Neural crest cell (in vitro differentiated cells): Measurements from ENCODE around the gene CHAD. TPM values are rescaled to one million over a fixed set of nuclear protein-coding genes. Genes with fewer than 3 reads are reported as not detected.

Experiments used
- DNase-seq: peaks from one replicate; pipeline ENCODE4 v3.0.0; 2021; ENCODE audit warnings: low read depth, mixed read lengths, low spot score
- H3K27ac Mint-ChIP-seq: one replicate; pipeline ENCODE4 v1.8.0; 2021; ENCODE audit warnings: mild to moderate bottlenecking, mixed read lengths; ENCODE audit not compliant: unreplicated experiment
- H3K27me3 Mint-ChIP-seq: 2 replicates; pipeline ENCODE4 v1.8.0; 2021; ENCODE audit warnings: low read depth, mild to moderate bottlenecking, mixed read lengths
- H3K36me3 Mint-ChIP-seq: 2 replicates; pipeline ENCODE4 v1.8.0; 2021; ENCODE audit warnings: low read depth, mild to moderate bottlenecking, mixed read lengths
- H3K4me1 Mint-ChIP-seq: 2 replicates; pipeline ENCODE4 v1.8.0; 2021; ENCODE audit warnings: mixed read lengths
- H3K4me3 Mint-ChIP-seq: one replicate; pipeline ENCODE4 v1.8.0; 2021; ENCODE audit warnings: mild to moderate bottlenecking, mixed read lengths
- H3K9me3 Mint-ChIP-seq: 2 replicates; pipeline ENCODE4 v1.8.0; 2021; ENCODE audit warnings: mixed read lengths
- total RNA-seq: library from RNA; stranded (reverse); gene quantifications from 2 replicates; pipeline ENCODE4 v1.2.1, GENCODE V29; 2021
- TF ChIP-seq, protein P1 (sequence below): fragments of 200-600 bp; sonication (generic); conservative IDR thresholded peaks from 2 replicates; pipeline ENCODE4 v1.5.0; 2021; ENCODE audit warnings: antibody characterized with exemption, mild to moderate bottlenecking

CHAD gene
- total RNA-seq, 1 donor from 2014 or later: 0.19 TPM

DNA sequence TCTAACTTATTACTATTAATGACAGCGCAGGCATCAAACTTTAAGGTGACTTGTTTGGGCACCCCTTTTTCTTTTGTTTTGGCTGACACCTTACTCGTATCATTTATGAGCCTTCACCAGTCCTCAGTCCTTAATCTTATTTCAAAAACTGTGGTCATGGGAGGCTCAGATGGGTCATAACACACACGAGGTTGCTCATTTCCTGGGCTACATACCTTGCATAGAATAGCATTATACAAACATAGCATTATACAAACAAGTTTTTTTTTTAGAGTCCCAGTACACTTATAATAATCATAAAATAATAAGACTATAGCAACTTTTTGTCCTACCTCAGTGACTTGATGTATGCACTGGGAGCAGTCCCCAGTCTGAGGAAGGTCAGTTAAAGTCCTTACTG is 53.9 kb downstream of the CHAD start:
- Mint-ChIP-seq H3K36me3 (peaks cover 6% of the 10 kb centered on the region), H3K27me3 (peaks cover 33% of the 10 kb centered on the region), H3K9me3 (peaks cover 7% of the 10 kb centered on the region), H3K27ac (no peak overlapping the region), H3K4me1 (no peaks in the 10 kb centered on the region), H3K4me3 (no peak overlapping the region)
- TF ChIP-seq, protein P1, sequence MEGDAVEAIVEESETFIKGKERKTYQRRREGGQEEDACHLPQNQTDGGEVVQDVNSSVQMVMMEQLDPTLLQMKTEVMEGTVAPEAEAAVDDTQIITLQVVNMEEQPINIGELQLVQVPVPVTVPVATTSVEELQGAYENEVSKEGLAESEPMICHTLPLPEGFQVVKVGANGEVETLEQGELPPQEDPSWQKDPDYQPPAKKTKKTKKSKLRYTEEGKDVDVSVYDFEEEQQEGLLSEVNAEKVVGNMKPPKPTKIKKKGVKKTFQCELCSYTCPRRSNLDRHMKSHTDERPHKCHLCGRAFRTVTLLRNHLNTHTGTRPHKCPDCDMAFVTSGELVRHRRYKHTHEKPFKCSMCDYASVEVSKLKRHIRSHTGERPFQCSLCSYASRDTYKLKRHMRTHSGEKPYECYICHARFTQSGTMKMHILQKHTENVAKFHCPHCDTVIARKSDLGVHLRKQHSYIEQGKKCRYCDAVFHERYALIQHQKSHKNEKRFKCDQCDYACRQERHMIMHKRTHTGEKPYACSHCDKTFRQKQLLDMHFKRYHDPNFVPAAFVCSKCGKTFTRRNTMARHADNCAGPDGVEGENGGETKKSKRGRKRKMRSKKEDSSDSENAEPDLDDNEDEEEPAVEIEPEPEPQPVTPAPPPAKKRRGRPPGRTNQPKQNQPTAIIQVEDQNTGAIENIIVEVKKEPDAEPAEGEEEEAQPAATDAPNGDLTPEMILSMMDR: no peak
- no peak for DNase-seq

Other genes starting within 250 kb of the CHAD start
- 3.0 and 3.5 TPM in 2 replicates for gene TMEM92, start 194.4 kb downstream of the CHAD start, total RNA-seq
- gene XYLT2, start 122.8 kb downstream of the CHAD start, total RNA-seq: 23.4 and 26.5 TPM in 2 replicates
- gene MRPL27, start 95.7 kb downstream of the CHAD start, total RNA-seq: 70.4 and 72.2 TPM in 2 replicates
- gene EME1, start 95.7 kb downstream of the CHAD start, total RNA-seq: 25.5 and 31.4 TPM in 2 replicates
- 92.3 and 92.7 TPM in 2 replicates for gene LRRC59, start 71.4 kb downstream of the CHAD start, total RNA-seq
- 31.5 and 34.5 TPM in 2 replicates for gene ACSF2, start 42.7 kb downstream of the CHAD start, total RNA-seq
- gene RSAD1, start 10.0 kb upstream of the CHAD start, total RNA-seq: 42.4 and 42.9 TPM in 2 replicates
- gene MYCBPAP, start 39.6 kb upstream of the CHAD start, total RNA-seq: 1.2 and 1.7 TPM in 2 replicates
- 0.11 TPM in 1 of 2 replicates, not detected in the other for gene EPN3, start 63.9 kb upstream of the CHAD start, total RNA-seq
- 24.4 and 25.8 TPM in 2 replicates for gene SPATA20, start 78.3 kb upstream of the CHAD start, total RNA-seq
- gene CACNA1G, start 91.8 kb upstream of the CHAD start, total RNA-seq: 1.1 TPM in 2 replicates
- gene ABCC3, start 166.0 kb upstream of the CHAD start, total RNA-seq: not detected in 2 replicates
- 62.0 and 64.0 TPM in 2 replicates for gene ANKRD40, start 239.0 kb upstream of the CHAD start, total RNA-seq